Ascending aorta (tissue), 2 donors: ENCODE measurements around the gene KIF19. TPM values are rescaled to one million over a fixed set of nuclear protein-coding genes. Genes with fewer than 3 reads are reported as not detected.

Source experiments
- DNase-seq, 2 donors: peaks; one replicate each; pipeline ENCODE4 v3.0.0-alpha.2; 2019; ENCODE audit warnings: low spot score in 2 of 2
- H3K27ac ChIP-seq, 2 donors: fragments of 200-600 bp; sonication (generic); one replicate each; pipeline ENCODE4 v1.5.1; 2016 to 2017; ENCODE audit warnings: mild to moderate bottlenecking in 1 of 2
- H3K27me3 ChIP-seq: fragments of 200-600 bp; sonication (generic); one replicate; pipeline ENCODE4 v1.5.1; 2017
- H3K36me3 ChIP-seq, 2 donors: fragments of 200-600 bp; sonication (generic); one replicate each; pipeline ENCODE4 v1.5.1; 2016
- H3K4me1 ChIP-seq, 2 donors: fragments of 200-600 bp; sonication (generic); one replicate each; pipeline ENCODE4 v1.5.1; 2016 to 2017; ENCODE audit warnings: mild to moderate bottlenecking in 1 of 2
- H3K4me3 ChIP-seq, 2 donors: fragments of 200-600 bp; sonication (generic); one replicate each; pipeline ENCODE4 v1.5.1; 2016 to 2017; ENCODE audit warnings: mild to moderate bottlenecking in 1 of 2
- H3K9me3 ChIP-seq, 2 donors: fragments of 200-600 bp; sonication (generic); one replicate each; pipeline ENCODE4 v1.5.1; 2016
- CTCF ChIP-seq, 3 experiments: fragments of 200-600 bp in 2 of 3; fragments of 450-650 bp in 1 of 3; sonication (generic) in 2 of 3; IDR thresholded peaks; one replicate each; pipeline ENCODE4 v1.5.1; 2016 to 2019; ENCODE audit warnings: antibody characterized with exemption in 3 of 3, mild to moderate bottlenecking in 1 of 3, moderate library complexity in 1 of 3
- intact Hi-C: fragments of 100-400 bp; cut with DNase I; formaldehyde crosslinking; loops from one replicate; pipeline ENCODE4 v1.15.1; 2023
- total RNA-seq: library from RNA; depleted of rRNA; stranded (reverse); fragments of >200 nt; gene quantifications from one replicate; pipeline ENCODE4 v1.1.0, GENCODE V29; 2016

Gene KIF19
- total RNA-seq, 1 donor from 2014 or later, result 11.7 TPM

GRCh38 chr17:74389084-74389753, 63.2 kb downstream of the KIF19 start:
- intact Hi-C loops, result no loop called here
- Histone ChIP-seq H3K4me1 (peaks cover 0 to 12% of the 10 kb centered on the region in 2 donors), H3K36me3 (no peaks in the 10 kb centered on the region), H3K9me3 (no peaks in the 10 kb centered on the region), H3K27ac (no peak overlapping the region), H3K27me3 (no peaks in the 10 kb centered on the region), H3K4me3 (no peak overlapping the region)
- no peak for DNase-seq
- TF ChIP-seq CTCF (IDR thresholded peaks at IDR 0.05), result no peak

GRCh38 chr17:74389937-74390679, 64.1 kb downstream of the KIF19 start:
- TF ChIP-seq CTCF (IDR thresholded peaks at IDR 0.05), result no peak
- H3K9me3 ChIP-seq, result no peaks in the 10 kb centered on the region
- intact Hi-C loops, result no loop called here
- peaks cover 0 to 15% of the 10 kb centered on the region in 2 donors for H3K4me1 ChIP-seq
- no peak for DNase-seq
- H3K27me3 ChIP-seq, result no peaks in the 10 kb centered on the region
- no peak overlapping the region for H3K4me3 ChIP-seq
- no peak overlapping the region for H3K27ac ChIP-seq
- H3K36me3 ChIP-seq, result no peaks in the 10 kb centered on the region

- Histone ChIP-seq H3K4me1 (peaks cover 0 to 15% of the 10 kb centered on the region in 2 donors), H3K27me3 (no peaks in the 10 kb centered on the region), H3K27ac (no peak overlapping the region), H3K4me3 (no peak overlapping the region), H3K36me3 (no peaks in the 10 kb centered on the region), H3K9me3 (no peaks in the 10 kb centered on the region)
- DNase-seq, result no peak
- intact Hi-C loops, result no loop called here
- TF ChIP-seq CTCF (IDR thresholded peaks at IDR 0.05), result no peak
These were observed 64.9 kb downstream of the KIF19 start for GRCh38 chr17:74390680-74391653.

GRCh38 chr17:74391771-74392170, 65.7 kb downstream of the KIF19 start:
- Histone ChIP-seq H3K9me3 (no peaks in the 10 kb centered on the region), H3K4me1 (peaks cover 0 to 13% of the 10 kb centered on the region in 2 donors), H3K27me3 (no peaks in the 10 kb centered on the region), H3K27ac (no peak overlapping the region), H3K4me3 (no peak overlapping the region), H3K36me3 (no peaks in the 10 kb centered on the region)
- intact Hi-C loops, result no loop called here
- no peak for DNase-seq
- TF ChIP-seq CTCF (IDR thresholded peaks at IDR 0.05), result no peak

GRCh38 chr17:74392848-74393247, 66.8 kb downstream of the KIF19 start:
- H3K4me1 ChIP-seq, result peaks cover 0 to 13% of the 10 kb centered on the region in 2 donors
- no peaks in the 10 kb centered on the region for H3K36me3 ChIP-seq
- H3K9me3 ChIP-seq, result no peaks in the 10 kb centered on the region
- H3K27ac ChIP-seq, result peak overlapping the region; percentile 54 to 65
- no peak for TF ChIP-seq CTCF (IDR thresholded peaks at IDR 0.05)
- H3K27me3 ChIP-seq, result no peaks in the 10 kb centered on the region
- no peak for DNase-seq
- intact Hi-C loops, result no loop called here
- H3K4me3 ChIP-seq, result no peak overlapping the region
